ENCODE results near the gene ZDHHC7. TPM values are rescaled to one million over a fixed set of nuclear protein-coding genes. Genes with fewer than 3 reads are reported as not detected.

The ZDHHC7 gene
- total RNA-seq, 1 experiment from 2014 or later = 46.3 TPM

GRCh38 chr16:85031451-85031850 is 20.1 kb upstream of the ZDHHC7 start:
- DNase-seq (ENCODE audit: unreplicated experiment) = no peak
- no peak overlapping the region for H3K4me3 Mint-ChIP-seq (ENCODE audit: unreplicated experiment)
- H3K27me3 Mint-ChIP-seq (ENCODE audit: insufficient read depth, unreplicated experiment) = no peaks in the 10 kb centered on the region
- ChIA-PET POLR2A (interaction anchor here (1.0 to 6.1 kb wide), 4 partner anchors 20 to 127 kb away, joined by 3 to 163 read pairs (median 66); partner anchors contain the start of gene ZDHHC7), CTCF (interaction anchor here (0.6 to 1.3 kb wide), 4 partner anchors 25 to 60 kb away, joined by 3 to 4 read pairs (median 3); no protein-coding TSS in a partner anchor)
- H3K27ac Mint-ChIP-seq (ENCODE audit: low read depth, unreplicated experiment) = no peak overlapping the region
- intact Hi-C loops (cut with micrococcal nuclease) = no loop called here
- no TSS peak for BruUV-seq (replicated peaks)
- TF ChIP-seq, protein P1, sequence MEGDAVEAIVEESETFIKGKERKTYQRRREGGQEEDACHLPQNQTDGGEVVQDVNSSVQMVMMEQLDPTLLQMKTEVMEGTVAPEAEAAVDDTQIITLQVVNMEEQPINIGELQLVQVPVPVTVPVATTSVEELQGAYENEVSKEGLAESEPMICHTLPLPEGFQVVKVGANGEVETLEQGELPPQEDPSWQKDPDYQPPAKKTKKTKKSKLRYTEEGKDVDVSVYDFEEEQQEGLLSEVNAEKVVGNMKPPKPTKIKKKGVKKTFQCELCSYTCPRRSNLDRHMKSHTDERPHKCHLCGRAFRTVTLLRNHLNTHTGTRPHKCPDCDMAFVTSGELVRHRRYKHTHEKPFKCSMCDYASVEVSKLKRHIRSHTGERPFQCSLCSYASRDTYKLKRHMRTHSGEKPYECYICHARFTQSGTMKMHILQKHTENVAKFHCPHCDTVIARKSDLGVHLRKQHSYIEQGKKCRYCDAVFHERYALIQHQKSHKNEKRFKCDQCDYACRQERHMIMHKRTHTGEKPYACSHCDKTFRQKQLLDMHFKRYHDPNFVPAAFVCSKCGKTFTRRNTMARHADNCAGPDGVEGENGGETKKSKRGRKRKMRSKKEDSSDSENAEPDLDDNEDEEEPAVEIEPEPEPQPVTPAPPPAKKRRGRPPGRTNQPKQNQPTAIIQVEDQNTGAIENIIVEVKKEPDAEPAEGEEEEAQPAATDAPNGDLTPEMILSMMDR (IDR thresholded peaks at IDR 0.05; ENCODE audit: unreplicated experiment) = no peak
- peaks cover 12% of the 10 kb centered on the region for H3K36me3 Mint-ChIP-seq (ENCODE audit: insufficient read depth, unreplicated experiment)
- H3K9me3 Mint-ChIP-seq (ENCODE audit: unreplicated experiment) = no peaks in the 10 kb centered on the region
- peaks cover 23% of the 10 kb centered on the region for H3K4me1 Mint-ChIP-seq (ENCODE audit: insufficient read depth, unreplicated experiment)

- Mint-ChIP-seq H3K27me3 (ENCODE audit: insufficient read depth, unreplicated experiment) (no peaks in the 10 kb centered on the region), H3K4me3 (ENCODE audit: unreplicated experiment) (no peak overlapping the region), H3K27ac (ENCODE audit: low read depth, unreplicated experiment) (no peak overlapping the region), H3K4me1 (ENCODE audit: insufficient read depth, unreplicated experiment) (peaks cover 18% of the 10 kb centered on the region), H3K36me3 (ENCODE audit: insufficient read depth, unreplicated experiment) (peaks cover 12% of the 10 kb centered on the region), H3K9me3 (ENCODE audit: unreplicated experiment) (no peaks in the 10 kb centered on the region)
- POLR2A ChIA-PET = interaction anchor here (0.6 to 6.1 kb wide), 7 partner anchors 18 to 287 kb away, joined by 3 to 163 read pairs (median 3); partner anchors contain the start of gene ZDHHC7
- intact Hi-C loops (cut with micrococcal nuclease) = loop anchor here (2.0 kb wide), 1 partner anchor 57 kb away; no protein-coding TSS in a partner anchor
- TF ChIP-seq, protein P1 (IDR thresholded peaks at IDR 0.05; ENCODE audit: unreplicated experiment) = no peak
- DNase-seq (ENCODE audit: unreplicated experiment) = peak; percentile 53
- CTCF ChIA-PET = interaction anchor here (0.5 to 0.7 kb wide), 3 partner anchors 13 to 32 kb away, joined by 3 to 4 read pairs (median 3); no protein-coding TSS in a partner anchor
- BruUV-seq (replicated peaks) = no TSS peak
Observed at GRCh38 chr16:85029981-85030401, 18.7 kb upstream of the ZDHHC7 start.

GRCh38 chr16:85029408-85029784 is 18.1 kb upstream of the ZDHHC7 start:
- H3K27ac Mint-ChIP-seq (ENCODE audit: low read depth, unreplicated experiment) = peak overlapping the region; percentile 10
- BruUV-seq (replicated peaks) = no TSS peak
- POLR2A ChIA-PET = interaction anchor here (0.7 to 6.1 kb wide), 5 partner anchors 18 to 122 kb away, joined by 3 to 163 read pairs (median 9); partner anchors contain the start of gene ZDHHC7
- H3K27me3 Mint-ChIP-seq (ENCODE audit: insufficient read depth, unreplicated experiment) = no peaks in the 10 kb centered on the region
- TF ChIP-seq, protein P1 (IDR thresholded peaks at IDR 0.05; ENCODE audit: unreplicated experiment) = no peak
- H3K36me3 Mint-ChIP-seq (ENCODE audit: insufficient read depth, unreplicated experiment) = peaks cover 12% of the 10 kb centered on the region
- peak; percentile 81 for DNase-seq (ENCODE audit: unreplicated experiment)
- CTCF ChIA-PET = no interaction called here
- no peaks in the 10 kb centered on the region for H3K9me3 Mint-ChIP-seq (ENCODE audit: unreplicated experiment)
- intact Hi-C loops (cut with micrococcal nuclease) = loop anchor here (2.0 kb wide), 1 partner anchor 57 kb away; no protein-coding TSS in a partner anchor
- H3K4me1 Mint-ChIP-seq (ENCODE audit: insufficient read depth, unreplicated experiment) = peaks cover 18% of the 10 kb centered on the region
- H3K4me3 Mint-ChIP-seq (ENCODE audit: unreplicated experiment) = peak overlapping the region; percentile 84

DNA sequence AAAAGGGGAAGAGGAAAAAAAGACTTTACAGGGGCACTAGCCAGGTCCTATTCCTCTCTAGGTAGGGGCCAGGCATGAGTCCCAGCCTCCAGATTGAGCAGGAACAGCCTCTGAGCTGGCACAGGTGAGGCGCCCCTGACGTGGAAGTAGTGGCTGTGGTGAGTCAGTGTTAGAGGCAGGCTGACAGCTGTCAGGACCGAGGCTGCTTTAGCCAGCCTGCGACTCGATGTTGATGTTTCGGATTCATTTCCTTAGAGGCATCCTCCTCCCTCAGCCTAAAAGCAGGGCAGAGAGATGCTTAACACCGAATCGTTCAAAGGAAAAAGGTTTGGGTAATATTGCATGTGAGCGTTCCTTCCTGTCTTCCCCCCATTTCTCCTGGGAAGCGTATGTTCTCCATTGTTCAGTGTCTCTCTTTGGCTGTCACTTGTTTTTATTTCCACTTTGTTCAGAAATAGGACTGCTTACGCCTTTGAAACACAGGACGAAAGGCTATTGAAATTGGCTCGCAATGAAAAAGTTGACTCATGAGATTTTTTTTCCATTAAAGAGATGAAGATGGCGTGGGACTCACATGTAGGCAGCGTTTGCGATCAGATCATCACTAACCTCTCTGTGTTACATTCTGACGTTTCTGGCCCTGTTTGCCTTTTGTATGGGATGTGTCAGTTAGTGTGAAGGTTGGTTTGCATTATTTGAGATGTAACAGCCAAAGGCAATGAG is 17.5 kb upstream of the ZDHHC7 start:
- H3K4me1 Mint-ChIP-seq (ENCODE audit: insufficient read depth, unreplicated experiment) = peaks cover 18% of the 10 kb centered on the region
- peak overlapping the region; percentile 84 for H3K4me3 Mint-ChIP-seq (ENCODE audit: unreplicated experiment)
- no peaks in the 10 kb centered on the region for H3K27me3 Mint-ChIP-seq (ENCODE audit: insufficient read depth, unreplicated experiment)
- ChIA-PET CTCF (interaction anchor here (1.0 to 1.6 kb wide), 4 partner anchors 15 to 39 kb away, joined by 3 to 7 read pairs (median 3); no protein-coding TSS in a partner anchor), POLR2A (interaction anchor here (0.7 to 6.1 kb wide), 15 partner anchors 8 to 584 kb away, joined by 3 to 163 read pairs (median 7); partner anchors contain the start of genes GSE1 and ZDHHC7)
- TSS peak; percentile 58 for BruUV-seq (replicated peaks)
- peak; percentile 86 for DNase-seq (ENCODE audit: unreplicated experiment)
- intact Hi-C loops (cut with micrococcal nuclease) = loop anchor here (1.0 to 2.0 kb wide), 2 partner anchors 35 to 58 kb away; no protein-coding TSS in a partner anchor
- H3K9me3 Mint-ChIP-seq (ENCODE audit: unreplicated experiment) = no peaks in the 10 kb centered on the region
- TF ChIP-seq, protein P1 (IDR thresholded peaks at IDR 0.05; ENCODE audit: unreplicated experiment) = no peak
- H3K27ac Mint-ChIP-seq (ENCODE audit: low read depth, unreplicated experiment) = peak overlapping the region; percentile 10
- peaks cover 10% of the 10 kb centered on the region for H3K36me3 Mint-ChIP-seq (ENCODE audit: insufficient read depth, unreplicated experiment)
